22Rv1 (cell line): ENCODE results near the gene LOX.
"Not testable (repeated sequence)": the region's sequence is repeated elsewhere in the genome, so short reads cannot be mapped to it uniquely, and the experiment has no call there.

Source experiments
- ZFX ChIP-seq: fragments of 450-650 bp; IDR thresholded peaks from 2 replicates; pipeline ENCODE4 v1.6.1; 2017; ENCODE audit warnings: antibody characterized with exemption, borderline replicate concordance
- TF ChIP-seq, protein P1 (sequence below): fragments of 450-650 bp; IDR thresholded peaks from 2 replicates; pipeline ENCODE4 v1.5.1; 2017; ENCODE audit warnings: mild to moderate bottlenecking

DNA sequence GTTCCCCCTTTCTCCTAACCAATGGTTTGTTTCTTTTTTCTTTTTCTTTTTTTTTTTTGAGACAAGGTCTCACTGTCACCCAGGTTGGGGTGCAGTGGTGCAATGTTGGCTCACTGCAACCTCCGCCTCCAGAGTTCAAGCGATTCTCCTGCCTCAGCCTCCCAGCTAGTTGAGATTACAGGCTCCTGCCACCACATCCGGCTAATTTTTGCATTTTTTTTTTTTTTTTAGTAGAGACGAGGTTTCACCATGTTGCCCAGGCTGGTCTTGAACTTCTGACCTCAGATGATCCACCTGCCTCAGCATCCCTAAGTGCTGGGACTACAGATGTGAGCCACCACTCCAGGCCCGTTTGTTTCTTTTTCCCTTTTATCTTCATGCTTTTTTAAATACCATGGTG is 16.2 kb upstream of the LOX start:
- TF ChIP-seq, protein P1, sequence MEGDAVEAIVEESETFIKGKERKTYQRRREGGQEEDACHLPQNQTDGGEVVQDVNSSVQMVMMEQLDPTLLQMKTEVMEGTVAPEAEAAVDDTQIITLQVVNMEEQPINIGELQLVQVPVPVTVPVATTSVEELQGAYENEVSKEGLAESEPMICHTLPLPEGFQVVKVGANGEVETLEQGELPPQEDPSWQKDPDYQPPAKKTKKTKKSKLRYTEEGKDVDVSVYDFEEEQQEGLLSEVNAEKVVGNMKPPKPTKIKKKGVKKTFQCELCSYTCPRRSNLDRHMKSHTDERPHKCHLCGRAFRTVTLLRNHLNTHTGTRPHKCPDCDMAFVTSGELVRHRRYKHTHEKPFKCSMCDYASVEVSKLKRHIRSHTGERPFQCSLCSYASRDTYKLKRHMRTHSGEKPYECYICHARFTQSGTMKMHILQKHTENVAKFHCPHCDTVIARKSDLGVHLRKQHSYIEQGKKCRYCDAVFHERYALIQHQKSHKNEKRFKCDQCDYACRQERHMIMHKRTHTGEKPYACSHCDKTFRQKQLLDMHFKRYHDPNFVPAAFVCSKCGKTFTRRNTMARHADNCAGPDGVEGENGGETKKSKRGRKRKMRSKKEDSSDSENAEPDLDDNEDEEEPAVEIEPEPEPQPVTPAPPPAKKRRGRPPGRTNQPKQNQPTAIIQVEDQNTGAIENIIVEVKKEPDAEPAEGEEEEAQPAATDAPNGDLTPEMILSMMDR: not testable (repeated sequence)
- not testable (repeated sequence) for TF ChIP-seq ZFX
